Measurements from ENCODE around the gene SNX8. TPM values are rescaled to one million over a fixed set of nuclear protein-coding genes. Genes with fewer than 3 reads are reported as not detected.
A peak's percentile ranks its signal among the peaks of the same experiment; 100 is the strongest.
"Not testable (repeated sequence)": the region's sequence is repeated elsewhere in the genome, so short reads cannot be mapped to it uniquely, and the experiment has no call there.

The SNX8 gene
- total RNA-seq, 1 donor, result 5.7 TPM

DNA sequence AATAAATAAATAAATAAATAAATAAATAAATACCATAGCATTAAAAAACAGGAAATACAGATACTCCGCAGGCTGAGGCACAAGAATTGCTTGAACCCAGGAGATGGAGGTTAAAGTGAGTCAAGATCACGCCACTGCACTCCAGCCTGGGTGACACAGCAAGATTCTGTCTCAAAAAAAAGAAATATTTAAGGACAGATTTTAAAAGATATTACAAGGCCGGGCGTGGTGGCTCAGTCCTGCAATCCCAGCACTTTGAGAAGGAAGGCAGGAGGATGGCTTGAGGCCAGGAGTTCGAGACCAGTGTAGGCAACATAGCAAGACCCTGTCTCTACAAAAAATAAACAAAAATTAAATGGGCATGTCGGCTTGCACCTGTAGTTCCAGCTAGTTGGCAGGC is 17.5 kb upstream of the SNX8 start:
- no peak for DNase-seq (ENCODE audit: low read depth in 2 of 3, low spot score in 2 of 3)

DNA sequence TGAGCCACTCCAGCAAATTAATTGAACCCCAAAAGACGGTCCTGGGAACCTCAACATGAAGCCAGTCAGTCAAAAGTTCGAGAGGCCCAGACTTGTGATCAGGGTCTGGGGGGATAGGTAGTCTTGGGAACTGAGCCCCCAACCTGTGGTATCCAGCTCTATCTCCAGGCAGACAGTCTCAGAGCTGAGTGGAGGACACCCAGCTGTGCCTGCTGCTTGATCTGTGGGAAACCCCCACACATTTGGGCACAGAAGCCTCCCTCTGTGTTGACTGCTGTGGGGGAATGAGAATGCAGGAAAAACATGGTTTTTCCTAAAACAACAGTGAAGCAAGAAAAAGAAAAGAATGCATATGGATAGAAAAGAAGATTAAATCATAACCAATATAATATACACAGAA is 16.3 kb upstream of the SNX8 start:
- no peak for DNase-seq (ENCODE audit: low read depth in 2 of 3, low spot score in 2 of 3)

DNA sequence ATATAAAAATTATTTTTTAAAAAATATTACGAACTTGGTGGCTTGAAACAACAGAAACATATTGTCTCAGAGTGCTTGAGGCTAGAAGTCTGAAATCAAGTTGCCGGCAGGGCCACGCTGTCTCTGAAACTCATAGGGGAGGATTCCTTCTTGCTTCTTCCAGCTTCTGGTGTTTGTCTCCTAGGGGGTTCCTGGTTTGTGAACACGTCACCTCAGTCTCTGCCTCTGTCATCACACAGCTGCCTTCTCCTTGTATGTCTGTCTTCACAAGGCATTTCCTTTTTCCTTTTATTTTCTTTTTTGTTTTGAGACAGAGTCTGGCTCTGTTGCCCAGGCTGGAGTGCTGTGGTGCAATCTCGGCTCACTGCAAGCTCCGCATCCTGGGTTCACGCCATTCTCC is 12.7 kb upstream of the SNX8 start:
- DNase-seq (ENCODE audit: low read depth in 2 of 3, low spot score in 2 of 3), result no peak

DNA sequence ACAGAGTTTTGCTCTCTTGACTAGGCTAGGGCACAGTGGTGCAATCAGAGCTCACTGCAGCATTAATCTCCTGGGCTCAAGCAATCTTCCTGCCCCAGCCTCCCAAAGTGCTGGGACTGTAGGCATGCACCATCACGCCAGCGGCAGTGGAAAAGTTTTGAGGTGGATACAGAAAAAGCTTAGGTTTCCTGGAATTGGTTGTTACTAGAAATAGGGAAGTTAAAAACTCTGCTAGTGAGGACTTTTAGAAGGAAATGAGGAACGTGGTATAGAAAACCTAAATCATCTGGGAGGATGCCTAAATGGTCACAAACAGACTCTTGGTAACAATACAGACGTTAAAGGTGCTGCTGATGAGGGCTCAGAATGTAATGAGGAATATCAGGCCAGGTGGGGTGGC is 10.9 kb upstream of the SNX8 start:
- DNase-seq (ENCODE audit: low read depth in 2 of 3, low spot score in 2 of 3), result no peak

- DNase-seq (ENCODE audit: low read depth in 2 of 3, low spot score in 2 of 3), result no peak
Measured at GRCh38 chr7:2321020-2321419, 6.8 kb upstream of the SNX8 start.

GRCh38 chr7:2317556-2318293 is 3.5 kb upstream of the SNX8 start:
- no peak for DNase-seq (ENCODE audit: low read depth in 2 of 3, low spot score in 2 of 3)

DNA sequence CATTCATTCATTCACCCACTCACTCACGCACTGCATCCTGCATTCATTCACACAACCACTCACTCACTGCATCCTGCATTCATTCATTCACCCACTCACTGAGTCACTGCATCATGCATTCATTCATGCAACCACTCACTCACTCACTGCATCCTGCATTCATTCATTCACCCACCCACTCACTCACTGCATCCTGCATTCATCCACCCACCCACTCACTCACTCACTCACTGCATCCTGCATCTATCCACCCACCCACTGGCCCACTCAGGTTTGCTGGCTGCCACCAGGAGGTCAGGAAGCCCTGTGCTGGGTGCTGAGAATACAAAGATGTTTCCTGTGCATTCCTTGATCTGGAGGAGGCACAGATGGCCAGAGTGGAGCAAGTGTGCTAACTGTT is 2.3 kb upstream of the SNX8 start:
- DNase-seq (ENCODE audit: low read depth in 2 of 3, low spot score in 2 of 3), result no peak

GRCh38 chr7:2315787-2316186 is 1.5 kb upstream of the SNX8 start:
- no peak for DNase-seq (ENCODE audit: low read depth in 2 of 3, low spot score in 2 of 3)

DNA sequence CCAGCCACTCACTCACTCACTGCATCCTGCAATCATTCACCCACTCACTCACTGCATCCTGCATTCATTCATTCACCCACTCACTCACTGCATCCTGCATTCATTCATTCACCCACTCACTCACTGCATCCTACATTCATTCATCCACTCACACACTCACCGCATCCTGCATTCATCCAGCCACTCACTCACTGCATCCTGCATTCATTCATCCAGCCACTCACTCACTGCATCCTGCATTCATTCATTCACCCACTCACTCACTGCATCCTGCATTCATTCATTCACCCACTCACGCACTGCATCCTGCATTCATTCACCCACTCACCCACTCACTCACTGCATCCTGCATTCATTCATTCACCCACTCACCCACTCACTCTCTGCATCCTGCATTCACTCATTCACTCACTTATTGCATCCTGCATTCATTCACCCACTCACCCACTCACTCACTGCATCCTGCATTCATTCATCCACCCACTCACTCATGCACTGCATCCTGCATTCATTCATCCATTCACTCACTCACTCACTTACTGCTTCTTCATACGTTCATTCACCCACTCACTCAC is 802 bp upstream of the SNX8 start:
- not testable (repeated sequence) for DNase-seq (ENCODE audit: low read depth in 2 of 3, low spot score in 2 of 3)

DNA sequence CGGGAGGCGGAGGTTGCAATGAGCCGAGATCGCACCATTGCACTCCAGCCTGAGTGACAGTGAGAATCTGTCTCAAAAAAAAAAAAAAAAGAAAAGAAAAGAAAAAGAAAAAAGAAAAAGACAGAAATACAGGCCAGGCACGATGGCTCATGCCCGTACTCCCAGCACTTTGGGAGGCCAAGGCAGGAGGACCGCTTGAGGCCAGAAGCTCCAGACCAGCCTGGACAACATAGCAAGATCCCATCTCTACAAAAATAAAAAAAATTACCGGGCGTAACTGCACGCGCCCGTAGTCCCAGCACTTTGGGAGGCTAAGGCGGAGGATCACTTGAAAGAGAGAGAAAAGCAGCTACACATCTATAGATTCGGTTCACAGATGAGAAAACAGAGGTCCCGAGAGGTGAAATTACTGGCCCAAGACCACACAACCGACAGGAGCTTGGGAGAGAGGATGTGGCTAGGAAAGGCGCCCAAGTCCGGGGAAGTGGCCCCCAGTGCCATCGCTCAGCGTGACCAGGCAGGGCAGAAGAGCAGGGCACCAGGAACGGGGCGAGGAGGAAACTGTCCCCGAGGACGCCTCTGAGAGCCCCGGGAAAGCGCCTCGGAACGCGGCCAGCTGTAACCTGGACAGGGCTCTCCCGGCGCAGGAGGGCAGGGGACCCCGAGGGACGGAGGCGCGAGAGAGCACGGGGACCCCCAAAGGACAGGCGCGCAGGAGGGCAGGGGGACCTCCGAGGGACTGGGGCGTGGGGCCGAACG is 612 bp downstream of the SNX8 start:
- DNase-seq (ENCODE audit: low read depth in 2 of 3, low spot score in 2 of 3), result peak in 1 of 3 donors; percentile 9

GRCh38 chr7:2312267-2312929 is 1.8 kb downstream of the SNX8 start:
- DNase-seq (ENCODE audit: low read depth in 2 of 3, low spot score in 2 of 3), result no peak

DNA sequence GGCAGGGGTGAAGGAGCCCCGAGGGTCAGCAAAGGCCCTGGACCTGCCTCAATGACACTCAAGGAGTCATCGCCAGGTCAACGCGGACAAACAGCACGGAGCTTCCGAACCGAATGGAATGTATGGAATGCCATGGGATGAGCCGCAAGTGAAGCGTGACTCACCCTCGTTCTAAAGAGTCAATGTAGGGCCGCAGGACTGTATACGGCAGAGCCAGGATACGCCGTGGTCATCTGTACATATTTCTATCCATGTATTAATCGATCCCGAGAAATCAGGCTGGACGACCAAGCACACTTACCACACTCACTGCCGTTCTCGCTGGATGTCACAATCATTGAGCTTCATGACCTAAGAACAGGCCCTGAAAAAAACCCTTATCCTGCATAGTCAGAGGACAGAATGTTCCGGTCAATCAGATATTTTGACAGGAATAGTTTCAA is 4.3 kb downstream of the SNX8 start:
- DNase-seq (ENCODE audit: low read depth in 2 of 3, low spot score in 2 of 3), result no peak

DNA sequence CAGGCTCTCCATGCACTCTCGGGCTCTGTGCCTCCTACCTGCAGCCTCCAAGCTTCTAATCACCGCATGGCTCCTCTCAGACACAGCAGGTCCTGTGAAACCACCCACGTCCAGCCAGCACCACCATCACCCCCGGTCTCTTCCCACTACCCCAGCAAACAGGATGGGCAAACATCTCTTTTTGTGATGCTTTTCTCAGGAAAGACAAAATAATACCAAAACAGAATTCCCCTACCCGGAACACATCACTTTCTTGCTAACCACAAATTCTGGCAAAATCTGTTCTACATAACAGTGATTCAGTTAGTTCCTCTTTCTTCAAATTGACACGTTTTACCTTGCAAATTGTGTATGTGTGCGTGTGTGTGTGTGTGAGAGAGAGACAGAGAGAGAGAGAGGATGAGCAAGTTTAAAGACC is 6.5 kb downstream of the SNX8 start:
- peak in 2 of 3 donors; percentile 38 to 52 for DNase-seq (ENCODE audit: low read depth in 2 of 3, low spot score in 2 of 3)

GRCh38 chr7:2306688-2307087 is 7.6 kb downstream of the SNX8 start:
- DNase-seq (ENCODE audit: low read depth in 2 of 3, low spot score in 2 of 3), result no peak

DNA sequence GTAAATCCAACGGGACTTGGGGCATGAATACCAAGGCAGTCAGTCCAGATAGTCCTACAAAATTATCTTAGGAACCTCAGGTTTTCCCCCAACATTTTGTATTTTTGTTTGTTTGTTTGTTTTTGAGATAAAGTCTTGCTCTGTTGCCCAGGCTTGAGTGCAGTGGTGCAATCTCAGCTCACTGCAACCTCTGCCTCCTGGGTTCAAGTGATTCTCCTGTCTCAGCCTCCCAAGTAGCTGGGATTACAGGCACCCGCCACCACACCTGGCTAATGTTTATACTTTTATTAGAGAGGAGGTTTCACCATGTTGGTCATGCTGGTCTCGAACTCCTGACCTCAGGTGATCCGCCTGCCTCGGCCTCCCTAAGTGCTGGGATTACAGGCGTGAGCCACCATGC is 9.0 kb downstream of the SNX8 start:
- not testable (repeated sequence) for DNase-seq (ENCODE audit: low read depth in 2 of 3, low spot score in 2 of 3)

GRCh38 chr7:2303520-2303919 is 10.7 kb downstream of the SNX8 start:
- DNase-seq (ENCODE audit: low read depth in 2 of 3, low spot score in 2 of 3), result not testable (repeated sequence)

DNA sequence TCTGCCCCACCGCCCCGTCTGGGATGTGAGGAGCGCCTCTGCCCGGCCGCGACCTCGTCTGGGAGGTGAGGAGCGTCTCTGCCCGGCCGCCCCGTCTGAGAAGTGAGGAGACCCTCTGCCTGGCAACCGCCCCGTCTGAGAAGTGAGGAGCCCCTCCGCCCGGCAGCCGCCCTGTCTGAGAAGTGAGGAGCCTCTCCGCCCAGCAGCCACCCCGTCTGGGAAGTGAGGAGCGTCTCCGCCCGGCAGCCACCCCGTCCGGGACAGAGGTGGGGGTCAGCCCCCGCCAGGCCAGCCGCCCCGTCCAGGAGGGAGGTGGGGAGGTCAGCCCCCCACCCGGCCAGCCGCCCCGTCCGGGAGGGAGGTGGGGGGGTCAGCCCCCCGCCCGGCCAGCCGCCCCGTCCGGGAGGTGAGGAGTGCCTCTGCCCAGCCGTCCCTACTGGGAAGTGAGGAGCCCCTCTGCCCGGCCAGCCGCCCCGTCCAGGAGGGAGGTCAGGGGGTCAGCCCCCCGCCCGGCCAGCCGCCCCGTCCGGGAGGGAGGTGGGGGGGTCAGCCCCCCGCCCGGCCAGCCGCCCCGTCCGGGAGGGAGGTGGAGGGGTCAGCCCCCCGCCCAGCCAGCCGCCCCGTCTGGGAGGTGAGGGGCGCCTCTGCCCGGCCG is 11.4 kb downstream of the SNX8 start:
- DNase-seq (ENCODE audit: low read depth in 2 of 3, low spot score in 2 of 3), result not testable (repeated sequence)

GRCh38 chr7:2301511-2301863 is 12.8 kb downstream of the SNX8 start:
- no peak for DNase-seq (ENCODE audit: low read depth in 2 of 3, low spot score in 2 of 3)

GRCh38 chr7:2299870-2300512 is 14.2 kb downstream of the SNX8 start:
- DNase-seq (ENCODE audit: low read depth in 2 of 3, low spot score in 2 of 3), result peak in 1 of 3 donors; percentile 14

DNA sequence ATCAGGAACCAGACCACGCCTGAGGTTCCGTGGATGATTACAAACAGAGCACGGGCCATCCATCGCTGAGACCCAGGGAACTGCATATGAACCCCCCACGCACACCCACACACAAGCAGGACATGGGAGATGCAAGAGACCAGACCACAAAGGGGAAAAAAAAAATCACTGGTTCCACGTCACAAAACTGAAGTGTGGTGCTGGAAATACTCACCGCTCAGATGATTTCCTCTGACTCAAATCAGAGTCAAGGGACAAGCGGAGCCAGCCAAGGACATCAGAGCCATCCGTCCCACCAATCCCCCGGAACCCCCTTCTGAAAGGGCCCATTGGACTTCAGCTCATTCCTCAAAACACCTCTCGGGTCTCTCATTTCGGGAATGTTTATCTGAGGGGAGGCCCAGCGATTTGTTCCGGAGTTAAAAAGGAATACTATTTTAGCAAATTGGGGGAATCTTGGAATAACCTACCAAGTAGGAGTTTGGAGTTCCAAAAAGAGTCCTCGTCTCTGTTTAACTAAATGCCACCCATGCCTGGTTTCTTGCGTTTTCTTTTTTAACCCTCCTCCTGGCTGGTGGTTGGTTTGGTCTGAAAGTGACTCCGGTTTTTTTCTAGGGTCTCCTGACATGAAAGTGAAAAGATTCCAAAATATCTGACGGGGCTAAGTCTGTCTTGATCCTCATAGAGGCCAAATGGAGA is 15.0 kb downstream of the SNX8 start:
- DNase-seq (ENCODE audit: low read depth in 2 of 3, low spot score in 2 of 3), result peak in 1 of 3 donors; percentile 12
